Sigmoid colon (tissue), 7 donors: ENCODE data around the gene ELP4. TPM values are rescaled to one million over a fixed set of nuclear protein-coding genes. Genes with fewer than 3 reads are reported as not detected.

Experiments
- DNase-seq: peaks from one replicate; pipeline ENCODE4 v3.0.0-alpha.2; 2019
- H3K27ac ChIP-seq, 4 donors: fragments of 200-600 bp; sonication (generic); one replicate each; pipeline ENCODE4 v1.5.1; 2016 to 2019; ENCODE audit warnings: mild to moderate bottlenecking in 1 of 4
- H3K27me3 ChIP-seq, 3 donors: fragments of 200-600 bp; sonication (generic); one replicate each; pipeline ENCODE4 v1.5.1; 2019; ENCODE audit warnings: mild to moderate bottlenecking in 1 of 3
- H3K36me3 ChIP-seq, 4 donors: fragments of 200-600 bp; sonication (generic); one replicate each; pipeline ENCODE4 v1.5.1; 2016 to 2019
- H3K4me1 ChIP-seq, 4 donors: fragments of 200-600 bp; sonication (generic); one replicate each; pipeline ENCODE4 v1.5.1; 2017 to 2019
- H3K4me3 ChIP-seq, 4 donors: fragments of 200-600 bp; sonication (generic); one replicate each; pipeline ENCODE4 v1.5.1; 2017 to 2019; ENCODE audit warnings: mild to moderate bottlenecking in 2 of 4, moderate library complexity in 1 of 4
- H3K9me3 ChIP-seq, 4 donors: fragments of 200-600 bp in 3 of 4; sonication (generic) in 3 of 4; one replicate each; pipeline versions ENCODE4 v1.5.1 to v1.6.1; 2013 to 2019
- EP300 ChIP-seq, 4 donors: sonication (generic); formaldehyde crosslinking; IDR thresholded peaks; one replicate each; pipeline ENCODE4 v1.6.1; 2017; ENCODE audit warnings: antibody characterized with exemption in 4 of 4
- POLR2A ChIP-seq, 2 donors: fragments of 450-650 bp; IDR thresholded peaks; one replicate each; pipeline ENCODE4 v1.6.1; 2016; ENCODE audit warnings: antibody characterized with exemption in 2 of 2, mild to moderate bottlenecking in 2 of 2, moderate library complexity in 2 of 2
- POLR2AphosphoS5 ChIP-seq, 4 donors: sonication (generic); formaldehyde crosslinking; IDR thresholded peaks; one replicate each; pipeline ENCODE4 v1.6.1; 2017; ENCODE audit warnings: antibody characterized with exemption in 4 of 4
- WGBS, 2 donors: extraction: QIAGEN DNeasy Blood & Tissue Kit; methylation state at CpG; one replicate each; pipeline ENCODE4 v1.1.7; 2013; 5-methylcytosine and 5-hydroxymethylcytosine counted together
- intact Hi-C: fragments of 100-400 bp; cut with DNase I; formaldehyde crosslinking; loops from one replicate; pipeline ENCODE4 v1.15.1; 2023
- polyA plus RNA-seq, 3 donors: library from polyadenylated mRNA; stranded (reverse); fragments of 200-250 nt; gene quantifications; one replicate each; pipeline ENCODE4 v1.2.3, GENCODE V29; 2013
- total RNA-seq, 4 donors: library from RNA; depleted of rRNA; stranded (reverse); fragments of >200 nt; gene quantifications; one replicate each; pipeline ENCODE4 v1.1.0, GENCODE V29; 2016
- TF ChIP-seq, protein P1 (sequence below), 4 experiments: fragments of 450-650 bp in 3 of 4; fragments of 200-600 bp in 1 of 4; IDR thresholded peaks; one replicate each; pipeline ENCODE4 v1.5.1; 2016 to 2019; ENCODE audit warnings: antibody characterized with exemption in 4 of 4, mild to moderate bottlenecking in 3 of 4, moderate library complexity in 2 of 4
- donor health status: healthy with polysubstance abuse.
- donor health status: Bipolar disorder and iron deficiency.
- donor health status: healthy.

ELP4 gene
- total and polyA plus RNA-seq, 7 donors = 9.0 to 32.7 (median 18.5) TPM

DNA sequence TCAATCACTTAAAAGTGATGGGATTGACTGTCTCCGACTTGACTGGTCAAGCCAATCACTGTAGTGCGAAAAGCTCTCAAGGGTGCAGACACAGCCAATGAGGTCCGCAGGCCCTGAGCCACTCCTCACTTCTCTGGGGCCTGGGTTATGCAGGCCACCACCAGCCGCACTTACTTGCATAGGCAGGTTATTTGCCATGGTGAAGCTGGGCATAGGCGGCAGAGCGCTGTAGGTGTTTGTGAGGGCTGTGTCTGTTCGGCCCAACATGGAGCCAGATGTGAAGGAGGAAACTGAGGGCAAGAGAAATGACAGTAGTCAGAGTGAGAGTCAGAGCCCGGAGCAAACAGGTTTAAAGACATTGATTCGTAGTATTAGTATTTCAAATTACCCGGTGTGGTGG, 283.7 kb downstream of the ELP4 start:
- TF ChIP-seq POLR2A (IDR thresholded peaks at IDR 0.05) = no peak
- TF ChIP-seq EP300 (IDR thresholded peaks at IDR 0.05) = no peak
- TF ChIP-seq POLR2AphosphoS5 (IDR thresholded peaks at IDR 0.05) = no peak
- TF ChIP-seq, protein P1, sequence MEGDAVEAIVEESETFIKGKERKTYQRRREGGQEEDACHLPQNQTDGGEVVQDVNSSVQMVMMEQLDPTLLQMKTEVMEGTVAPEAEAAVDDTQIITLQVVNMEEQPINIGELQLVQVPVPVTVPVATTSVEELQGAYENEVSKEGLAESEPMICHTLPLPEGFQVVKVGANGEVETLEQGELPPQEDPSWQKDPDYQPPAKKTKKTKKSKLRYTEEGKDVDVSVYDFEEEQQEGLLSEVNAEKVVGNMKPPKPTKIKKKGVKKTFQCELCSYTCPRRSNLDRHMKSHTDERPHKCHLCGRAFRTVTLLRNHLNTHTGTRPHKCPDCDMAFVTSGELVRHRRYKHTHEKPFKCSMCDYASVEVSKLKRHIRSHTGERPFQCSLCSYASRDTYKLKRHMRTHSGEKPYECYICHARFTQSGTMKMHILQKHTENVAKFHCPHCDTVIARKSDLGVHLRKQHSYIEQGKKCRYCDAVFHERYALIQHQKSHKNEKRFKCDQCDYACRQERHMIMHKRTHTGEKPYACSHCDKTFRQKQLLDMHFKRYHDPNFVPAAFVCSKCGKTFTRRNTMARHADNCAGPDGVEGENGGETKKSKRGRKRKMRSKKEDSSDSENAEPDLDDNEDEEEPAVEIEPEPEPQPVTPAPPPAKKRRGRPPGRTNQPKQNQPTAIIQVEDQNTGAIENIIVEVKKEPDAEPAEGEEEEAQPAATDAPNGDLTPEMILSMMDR (IDR thresholded peaks at IDR 0.05) = no peak
- DNase-seq = no peak
- no peak overlapping the region for H3K4me3 ChIP-seq
- peaks cover 0 to 15% (median 10%) of the 10 kb centered on the region in 4 donors for H3K4me1 ChIP-seq
- no peak overlapping the region for H3K27ac ChIP-seq
- 96% methylated on average over 10 of the region's 10 CpGs for WGBS, 2 donors
- H3K9me3 ChIP-seq = no peaks in the 10 kb centered on the region
- intact Hi-C loops = no loop called here
- H3K27me3 ChIP-seq = peaks cover 6 to 27% (median 16%) of the 10 kb centered on the region in 3 donors
- no peaks in the 10 kb centered on the region for H3K36me3 ChIP-seq

DNA sequence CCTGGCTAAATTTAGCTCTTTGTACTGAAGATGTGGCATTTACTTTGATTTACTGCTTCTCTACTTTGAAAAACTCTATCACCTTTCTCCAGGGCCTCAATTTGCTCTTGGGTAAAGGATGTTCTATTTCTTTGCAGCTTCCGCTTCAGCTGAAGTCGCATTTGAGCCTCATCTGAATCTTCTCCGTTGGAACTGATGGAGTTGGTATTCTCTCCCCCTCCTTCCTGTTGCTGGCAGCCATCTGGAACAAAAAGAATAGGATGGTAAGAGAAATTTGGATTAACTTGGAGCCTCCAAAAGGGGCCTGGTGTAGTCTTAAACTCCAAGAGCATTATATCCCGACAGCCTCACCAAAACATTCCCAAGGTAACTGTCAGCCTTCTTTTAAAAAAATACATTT, 285.0 kb downstream of the ELP4 start:
- H3K4me3 ChIP-seq = no peak overlapping the region
- peaks cover 0 to 28% (median 23%) of the 10 kb centered on the region in 4 donors for H3K4me1 ChIP-seq
- TF ChIP-seq, protein P1 (IDR thresholded peaks at IDR 0.05) = no peak
- TF ChIP-seq EP300 (IDR thresholded peaks at IDR 0.05) (no peak), POLR2A (IDR thresholded peaks at IDR 0.05) (no peak), POLR2AphosphoS5 (IDR thresholded peaks at IDR 0.05) (no peak)
- H3K27ac ChIP-seq = no peak overlapping the region
- no peak for DNase-seq
- H3K9me3 ChIP-seq = no peaks in the 10 kb centered on the region
- peaks cover 18 to 40% (median 29%) of the 10 kb centered on the region in 3 donors for H3K27me3 ChIP-seq
- WGBS, 2 donors = 78 to 82% methylated on average over 4 of the region's 4 CpGs
- intact Hi-C loops = no loop called here
- no peaks in the 10 kb centered on the region for H3K36me3 ChIP-seq

DNA sequence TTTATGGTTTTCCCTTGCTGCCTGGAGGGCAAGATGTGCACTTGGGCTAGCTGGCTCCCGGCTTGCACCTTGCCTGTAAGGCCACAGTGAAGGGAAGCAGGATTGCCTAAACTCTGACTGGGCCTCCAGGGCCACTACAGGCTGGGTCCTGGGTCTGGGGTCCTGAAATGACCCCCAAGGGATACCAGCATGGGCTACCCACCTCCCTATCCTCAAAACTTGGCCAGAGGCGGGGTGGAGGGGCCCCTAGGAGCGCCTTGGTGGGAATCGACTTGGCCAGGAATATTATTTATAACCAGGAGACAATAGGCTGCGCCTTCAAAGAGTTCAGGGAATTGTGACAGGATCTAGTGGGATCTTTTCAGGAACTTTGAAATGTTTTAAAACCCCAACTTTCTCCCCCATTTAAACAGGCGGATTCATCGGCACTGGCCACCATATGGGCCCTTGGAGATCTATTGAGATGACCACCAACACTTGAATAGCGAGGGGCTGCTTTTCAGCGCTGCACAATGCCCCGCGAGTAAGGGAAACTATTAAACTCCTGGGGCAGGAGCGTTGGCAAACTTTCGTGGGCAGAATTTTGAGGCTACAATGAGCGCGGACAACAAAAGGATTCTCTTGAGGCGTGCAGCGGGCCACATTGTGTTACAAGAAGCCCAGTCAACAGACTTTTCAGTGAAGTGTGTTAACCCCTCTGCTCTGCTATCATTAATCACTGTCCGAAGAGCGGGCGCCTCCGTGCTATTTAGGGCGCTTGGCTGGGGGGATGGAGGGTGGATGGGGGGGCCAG, 286.3 kb downstream of the ELP4 start:
- H3K4me1 ChIP-seq = peaks cover 0 to 31% (median 27%) of the 10 kb centered on the region in 4 donors
- 45 to 63% methylated on average over 22 of the region's 22 CpGs for WGBS, 2 donors
- no peaks in the 10 kb centered on the region for H3K36me3 ChIP-seq
- intact Hi-C loops = no loop called here
- TF ChIP-seq POLR2A (IDR thresholded peaks at IDR 0.05) (no peak), EP300 (IDR thresholded peaks at IDR 0.05) (no peak), POLR2AphosphoS5 (IDR thresholded peaks at IDR 0.05) (no peak)
- TF ChIP-seq, protein P1 (IDR thresholded peaks at IDR 0.05) = no peak
- no peak overlapping the region for H3K27ac ChIP-seq
- peaks cover 32 to 53% (median 43%) of the 10 kb centered on the region in 3 donors for H3K27me3 ChIP-seq
- H3K4me3 ChIP-seq = no peak overlapping the region
- DNase-seq = no peak
- H3K9me3 ChIP-seq = no peaks in the 10 kb centered on the region

DNA sequence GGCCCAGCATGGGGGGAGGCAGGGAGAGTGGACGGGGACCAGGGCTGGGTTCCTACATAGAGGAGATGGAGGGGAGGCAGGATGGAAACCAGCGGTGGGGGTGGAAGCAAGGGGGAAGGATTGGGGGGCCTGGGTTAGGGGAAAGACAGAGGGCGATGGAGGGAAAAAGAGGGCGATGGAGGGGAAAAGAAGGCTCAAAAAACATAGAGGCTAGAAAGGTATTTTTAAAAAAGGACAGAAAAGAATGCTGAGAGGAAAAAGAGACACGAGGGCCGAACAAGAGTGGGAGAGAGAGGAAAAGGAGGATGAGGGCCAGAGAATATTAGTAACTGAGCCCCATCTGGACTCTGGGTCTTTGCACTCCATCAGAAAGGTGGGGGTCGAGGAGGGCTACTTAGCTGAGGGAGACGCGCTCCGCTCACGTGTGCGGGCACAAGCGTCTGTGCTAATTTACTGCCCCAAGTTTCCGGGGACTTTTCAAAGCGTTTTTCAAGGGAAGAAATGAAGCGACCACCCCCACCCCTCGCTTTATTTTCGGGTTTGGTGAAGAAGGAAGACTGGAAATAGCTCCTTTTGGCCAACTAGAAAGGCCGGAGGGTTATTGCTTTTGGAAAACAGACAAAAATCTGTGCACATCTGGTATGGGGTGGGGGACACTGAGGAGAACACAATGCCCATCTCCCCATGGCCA, 287.1 kb downstream of the ELP4 start:
- 12 to 22% methylated on average over 19 of the region's 19 CpGs for WGBS, 2 donors
- H3K4me3 ChIP-seq = no peak overlapping the region
- H3K4me1 ChIP-seq = peaks cover 0 to 31% (median 27%) of the 10 kb centered on the region in 4 donors
- H3K27me3 ChIP-seq = peaks cover 39 to 61% (median 50%) of the 10 kb centered on the region in 3 donors
- TF ChIP-seq POLR2A (IDR thresholded peaks at IDR 0.05) (no peak), POLR2AphosphoS5 (IDR thresholded peaks at IDR 0.05) (no peak), EP300 (IDR thresholded peaks at IDR 0.05) (no peak)
- TF ChIP-seq, protein P1 (IDR thresholded peaks at IDR 0.05) = no peak
- H3K9me3 ChIP-seq = no peaks in the 10 kb centered on the region
- intact Hi-C loops = no loop called here
- no peak overlapping the region for H3K27ac ChIP-seq
- no peaks in the 10 kb centered on the region for H3K36me3 ChIP-seq
- no peak for DNase-seq
